K562 (cell line): ENCODE data around the gene SCAMP3. TPM values are rescaled to one million over a fixed set of nuclear protein-coding genes. Genes with fewer than 3 reads are reported as not detected.
A peak's percentile ranks its signal among the peaks of the same experiment; 100 is the strongest.

Source experiments
- CGGBP1 ChIP-seq: fragments of 250-450 bp; sonication (Bioruptor Pico); IDR thresholded peaks from 2 replicates; pipeline ENCODE4 v1.9.0; 2021; ENCODE audit warnings: mild to moderate bottlenecking
- HDAC2 ChIP-seq: fragments of 450-650 bp; IDR thresholded peaks from 2 replicates; pipeline ENCODE4 v1.6.1; 2016; ENCODE audit warnings: mild to moderate bottlenecking
- MGA ChIP-seq: fragments of 450-650 bp; IDR thresholded peaks from 2 replicates; pipeline ENCODE4 v1.6.1; 2016; ENCODE audit warnings: mild to moderate bottlenecking, moderate library complexity
- PBX2 ChIP-seq, 2 experiments: IDR thresholded peaks in 1 of 2; conservative IDR thresholded peaks in 1 of 2; 2 replicates each; pipeline ENCODE4 v1.6.1; 2016; ENCODE audit warnings: low read depth in 2 of 2, mild to moderate bottlenecking in 1 of 2, missing compliant biosample characterization in 1 of 2, missing genetic modification characterization in 1 of 2, moderate library complexity in 1 of 2
- PRPF4 ChIP-seq: fragments of 200-400 bp; formaldehyde crosslinking; IDR thresholded peaks from one replicate; pipeline ENCODE4 v1.6.1; 2017; ENCODE audit warnings: low read length, low read depth, mild to moderate bottlenecking; ENCODE audit not compliant: insufficient read depth, poor library complexity, severe bottlenecking
- PTBP1 ChIP-seq: fragments of 200-400 bp; formaldehyde crosslinking; IDR thresholded peaks from 2 replicates; pipeline ENCODE4 v1.6.1; 2017; ENCODE audit warnings: low read depth, low read length
- TARDBP ChIP-seq: fragments of 450-650 bp; IDR thresholded peaks from 2 replicates; pipeline ENCODE4 v1.6.1; 2016
- ZBTB2 ChIP-seq: fragments of 450-650 bp; IDR thresholded peaks from 2 replicates; pipeline ENCODE4 v1.6.1; 2016; ENCODE audit warnings: antibody characterized with exemption
- ZFX ChIP-seq: sonication (generic); formaldehyde crosslinking; IDR thresholded peaks from 2 replicates; pipeline ENCODE4 v1.8.0; 2022; ENCODE audit warnings: mild to moderate bottlenecking, missing genetic modification reagents, moderate library complexity
- ZNF561 ChIP-seq: fragments of 450-650 bp; formaldehyde crosslinking; conservative IDR thresholded peaks from 2 replicates; pipeline ENCODE4 v1.4.0; 2020; ENCODE audit warnings: mild to moderate bottlenecking, moderate library complexity
- polyA plus RNA-seq, 8 experiments: library from polyadenylated mRNA; depleted of rRNA in 4 of 8; stranded (reverse) in 5 of 8; unstranded in 3 of 8; fragments of >200 nt; fragmentation: Nextera tagmentation in 2 of 8; fragmentation: Illumina TruSeq in 1 of 8; extraction: Ambion mirVana in 2 of 8; extraction: Trizol in 1 of 8; gene quantifications; 2 replicates each; pipeline versions ENCODE4 v1.2.1 to v1.2.3, GENCODE V29; 2011 to 2014; ENCODE audit warnings: inconsistent platforms in 1 of 8, missing spikeins in 1 of 8
- total RNA-seq, 7 experiments: library from RNA; depleted of rRNA in 6 of 7; stranded (reverse); fragments of >200 nt in 6 of 7; fragmentation: Illumina TruSeq in 2 of 7; extraction: Trizol in 2 of 7; gene quantifications; 2 replicates each; pipeline versions ENCODE4 v1.2.1 to v1.2.3, GENCODE V29; 2011 to 2021; ENCODE audit warnings: low replicate concordance in 1 of 7

Gene SCAMP3
- total and polyA plus RNA-seq, 9 of the 15 experiments (the other 6 are each of a cell fraction or from before 2014, with no cell fraction given): 14.2 to 131 (median 86.1) TPM

- TF ChIP-seq MGA: peak; percentile 37
- TF ChIP-seq PBX2 (CRISPR knock-in tag; IDR thresholded peaks at IDR 0.05; ENCODE audit: low read depth): no peak; the same call in 1 of the 2 replicates
- TF ChIP-seq PBX2 (tag; conservative IDR thresholded peaks at IDR 0.05; ENCODE audit: low read depth): peak; percentile 97
- peak; percentile 58 for TF ChIP-seq ZFX (CRISPR knock-in tag)
- TF ChIP-seq PTBP1: no peak
- TF ChIP-seq TARDBP: peak; percentile 51; the same call in 1 of the 2 replicates
- 0 out of 2 replicates have a peak, but pooled peaks have one; percentile 28 for TF ChIP-seq ZNF561 (CRISPR knock-in tag)
- no peak for TF ChIP-seq PRPF4
- TF ChIP-seq HDAC2: 0 out of 2 replicates have a peak, but pooled peaks have one; percentile 11
- TF ChIP-seq CGGBP1: peak; percentile 21; the same call in 1 of the 2 replicates
- peak; percentile 94 for TF ChIP-seq ZBTB2
Observed at GRCh38 chr1:155227261-155228095, 34.7 kb downstream of the SCAMP3 start (continued).
